WTC11 (cell line): ENCODE results near the gene SCN4A.
A peak's percentile ranks its signal among the peaks of the same experiment; 100 is the strongest.

Experiments used
- ATF1 ChIP-seq: sonication (generic); formaldehyde crosslinking; IDR thresholded peaks from 2 replicates; pipeline ENCODE4 v1.8.1; 2023; ENCODE audit warnings: mild to moderate bottlenecking, moderate library complexity, missing genetic modification reagents
- CREB1 ChIP-seq: sonication (generic); formaldehyde crosslinking; IDR thresholded peaks from 2 replicates; pipeline ENCODE4 v1.8.0; 2023; ENCODE audit warnings: mild to moderate bottlenecking, missing genetic modification reagents
- CREM ChIP-seq: sonication (generic); formaldehyde crosslinking; IDR thresholded peaks from 2 replicates; pipeline ENCODE4 v1.8.1; 2022; ENCODE audit warnings: mild to moderate bottlenecking, missing genetic modification reagents, moderate library complexity
- MAX ChIP-seq: sonication (generic); formaldehyde crosslinking; IDR thresholded peaks from 2 replicates; pipeline ENCODE4 v1.8.0; 2022; ENCODE audit warnings: mild to moderate bottlenecking, missing genetic modification reagents
- SP1 ChIP-seq: sonication (generic); formaldehyde crosslinking; conservative IDR thresholded peaks from 2 replicates; pipeline ENCODE4 v1.8.1; 2022; ENCODE audit warnings: missing genetic modification reagents
- TF ChIP-seq, protein P1 (sequence below): sonication (generic); formaldehyde crosslinking; conservative IDR thresholded peaks from 2 replicates; pipeline ENCODE4 v1.8.1; 2022; ENCODE audit warnings: mild to moderate bottlenecking, missing genetic modification reagents
- TF ChIP-seq, protein P2 (sequence below): fragments of 200-600 bp; IDR thresholded peaks from 2 replicates; pipeline ENCODE4 v1.8.0; 2022; ENCODE audit warnings: antibody characterized with exemption
- TF ChIP-seq, protein P3 (sequence below): sonication (generic); formaldehyde crosslinking; IDR thresholded peaks from 2 replicates; pipeline ENCODE4 v1.8.1; 2022; ENCODE audit warnings: low read depth, mild to moderate bottlenecking, moderate library complexity, missing genetic modification reagents, borderline replicate concordance
- TF ChIP-seq, protein P4 (sequence below): sonication (generic); formaldehyde crosslinking; IDR thresholded peaks from 2 replicates; pipeline ENCODE4 v1.8.1; 2023; ENCODE audit warnings: mild to moderate bottlenecking, moderate library complexity, missing genetic modification reagents

GRCh38 chr17:63911657-63912100, 61.0 kb downstream of the SCN4A start:
- TF ChIP-seq, protein P1, sequence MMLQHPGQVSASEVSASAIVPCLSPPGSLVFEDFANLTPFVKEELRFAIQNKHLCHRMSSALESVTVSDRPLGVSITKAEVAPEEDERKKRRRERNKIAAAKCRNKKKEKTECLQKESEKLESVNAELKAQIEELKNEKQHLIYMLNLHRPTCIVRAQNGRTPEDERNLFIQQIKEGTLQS (CRISPR knock-in tag): no peak
- TF ChIP-seq, protein P2, sequence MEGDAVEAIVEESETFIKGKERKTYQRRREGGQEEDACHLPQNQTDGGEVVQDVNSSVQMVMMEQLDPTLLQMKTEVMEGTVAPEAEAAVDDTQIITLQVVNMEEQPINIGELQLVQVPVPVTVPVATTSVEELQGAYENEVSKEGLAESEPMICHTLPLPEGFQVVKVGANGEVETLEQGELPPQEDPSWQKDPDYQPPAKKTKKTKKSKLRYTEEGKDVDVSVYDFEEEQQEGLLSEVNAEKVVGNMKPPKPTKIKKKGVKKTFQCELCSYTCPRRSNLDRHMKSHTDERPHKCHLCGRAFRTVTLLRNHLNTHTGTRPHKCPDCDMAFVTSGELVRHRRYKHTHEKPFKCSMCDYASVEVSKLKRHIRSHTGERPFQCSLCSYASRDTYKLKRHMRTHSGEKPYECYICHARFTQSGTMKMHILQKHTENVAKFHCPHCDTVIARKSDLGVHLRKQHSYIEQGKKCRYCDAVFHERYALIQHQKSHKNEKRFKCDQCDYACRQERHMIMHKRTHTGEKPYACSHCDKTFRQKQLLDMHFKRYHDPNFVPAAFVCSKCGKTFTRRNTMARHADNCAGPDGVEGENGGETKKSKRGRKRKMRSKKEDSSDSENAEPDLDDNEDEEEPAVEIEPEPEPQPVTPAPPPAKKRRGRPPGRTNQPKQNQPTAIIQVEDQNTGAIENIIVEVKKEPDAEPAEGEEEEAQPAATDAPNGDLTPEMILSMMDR: peak; percentile 96
- no peak for TF ChIP-seq SP1 (CRISPR knock-in tag)
- no peak for TF ChIP-seq ATF1
- TF ChIP-seq CREB1 (CRISPR knock-in tag): no peak
- TF ChIP-seq, protein P3, sequence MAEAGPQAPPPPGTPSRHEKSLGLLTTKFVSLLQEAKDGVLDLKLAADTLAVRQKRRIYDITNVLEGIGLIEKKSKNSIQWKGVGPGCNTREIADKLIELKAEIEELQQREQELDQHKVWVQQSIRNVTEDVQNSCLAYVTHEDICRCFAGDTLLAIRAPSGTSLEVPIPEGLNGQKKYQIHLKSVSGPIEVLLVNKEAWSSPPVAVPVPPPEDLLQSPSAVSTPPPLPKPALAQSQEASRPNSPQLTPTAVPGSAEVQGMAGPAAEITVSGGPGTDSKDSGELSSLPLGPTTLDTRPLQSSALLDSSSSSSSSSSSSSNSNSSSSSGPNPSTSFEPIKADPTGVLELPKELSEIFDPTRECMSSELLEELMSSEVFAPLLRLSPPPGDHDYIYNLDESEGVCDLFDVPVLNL (CRISPR knock-in tag): no peak
- no peak for TF ChIP-seq MAX
- TF ChIP-seq, protein P4, sequence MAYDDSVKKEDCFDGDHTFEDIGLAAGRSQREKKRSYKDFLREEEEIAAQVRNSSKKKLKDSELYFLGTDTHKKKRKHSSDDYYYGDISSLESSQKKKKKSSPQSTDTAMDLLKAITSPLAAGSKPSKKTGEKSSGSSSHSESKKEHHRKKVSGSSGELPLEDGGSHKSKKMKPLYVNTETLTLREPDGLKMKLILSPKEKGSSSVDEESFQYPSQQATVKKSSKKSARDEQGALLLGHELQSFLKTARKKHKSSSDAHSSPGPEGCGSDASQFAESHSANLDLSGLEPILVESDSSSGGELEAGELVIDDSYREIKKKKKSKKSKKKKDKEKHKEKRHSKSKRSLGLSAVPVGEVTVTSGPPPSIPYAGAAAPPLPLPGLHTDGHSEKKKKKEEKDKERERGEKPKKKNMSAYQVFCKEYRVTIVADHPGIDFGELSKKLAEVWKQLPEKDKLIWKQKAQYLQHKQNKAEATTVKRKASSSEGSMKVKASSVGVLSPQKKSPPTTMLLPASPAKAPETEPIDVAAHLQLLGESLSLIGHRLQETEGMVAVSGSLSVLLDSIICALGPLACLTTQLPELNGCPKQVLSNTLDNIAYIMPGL (CRISPR knock-in tag): no peak
- no peak for TF ChIP-seq CREM (CRISPR knock-in tag)
